Measurements from ENCODE around the gene POLDIP2. TPM values are rescaled to one million over a fixed set of nuclear protein-coding genes. Genes with fewer than 3 reads are reported as not detected.
A peak's percentile ranks its signal among the peaks of the same experiment; 100 is the strongest.

The POLDIP2 gene
- total and polyA plus RNA-seq, 9 of the 15 experiments (the other 6 are each of a cell fraction or from before 2014, with no cell fraction given), result 22.0 to 137 (median 104) TPM

GRCh38 chr17:28405632-28406472 is 48.5 kb upstream of the POLDIP2 start, which contains the start of gene SLC46A1 (continued):
- TF ChIP-seq YY1 (IDR thresholded peaks at IDR 0.05; ENCODE audit: borderline replicate concordance in 1 of 3, control insufficient read depth in 1 of 3, extremely low read depth in 1 of 3, insufficient read depth in 3 of 3, insufficient read length in 1 of 3, insufficient replicate concordance in 2 of 3, low read depth in 1 of 3, low read length in 2 of 3) (peak in 1 of 3 experiments; percentile 5), ATF1 (CRISPR knock-in tag; IDR thresholded peaks at IDR 0.05) (no peak), ATF1 (tag; IDR thresholded peaks at IDR 0.05) (peak; percentile 40; the same call in 1 of the 2 replicates), MAZ (CRISPR knock-in tag; conservative IDR thresholded peaks at IDR 0.05 in 1 of 2, IDR thresholded peaks at IDR 0.05 in 1 of 2) (peak; percentile 51 to 61; a peak in 3 of 4 replicates), SMAD4 (CRISPR knock-in tag; conservative IDR thresholded peaks at IDR 0.05) (peak; percentile 17; the same call in 1 of the 2 replicates), HDAC2 (IDR thresholded peaks at IDR 0.05) (no peak), ZBTB7A (IDR thresholded peaks at IDR 0.05; ENCODE audit: borderline replicate concordance, control insufficient read depth, low read depth, low read length) (peak; percentile 61), ZNF511 (CRISPR knock-in tag; IDR thresholded peaks at IDR 0.05) (peak; percentile 54; the same call in 1 of the 2 replicates), PHF8 (IDR thresholded peaks at IDR 0.05; ENCODE audit: borderline replicate concordance, low read length) (peak; percentile 71; the same call in 1 of the 2 replicates), HNRNPLL (IDR thresholded peaks at IDR 0.05; ENCODE audit: low read depth, low read length, poor library complexity, severe bottlenecking) (peak; percentile 58), CXXC5 (CRISPR knock-in tag; IDR thresholded peaks at IDR 0.05) (peak; percentile 61), NFRKB (IDR thresholded peaks at IDR 0.05; ENCODE audit: low read depth) (no peak), CCNT2 (IDR thresholded peaks at IDR 0.05; ENCODE audit: borderline replicate concordance, extremely low read depth, insufficient read length, low read depth, low read length) (peak; percentile 36), SIN3B (IDR thresholded peaks at IDR 0.05; ENCODE audit: low read depth) (0 out of 2 replicates have a peak, but pooled peaks have one; percentile 28), L3MBTL2 (IDR thresholded peaks at IDR 0.05) (peak; percentile 82), SAP30 (IDR thresholded peaks at IDR 0.05; ENCODE audit: borderline replicate concordance, insufficient read depth, low read depth, low read length, poor library complexity, severe bottlenecking) (peak; percentile 53), HMBOX1 (IDR thresholded peaks at IDR 0.05) (no peak), ZFP30 (CRISPR knock-in tag; IDR thresholded peaks at IDR 0.05; ENCODE audit: borderline replicate concordance) (no peak), CSDE1 (IDR thresholded peaks at IDR 0.05) (no peak), PCBP1 (IDR thresholded peaks at IDR 0.05; ENCODE audit: low read depth, low read length, poor library complexity, severe bottlenecking) (peak; percentile 32), HDAC1 (IDR thresholded peaks at IDR 0.05) (0 out of 4 replicates have a peak, but pooled peaks of 1 of the 2 experiments have one; percentile 40), HMGN3 (IDR thresholded peaks at IDR 0.05; ENCODE audit: borderline replicate concordance, extremely low read depth, insufficient read length, low read depth, low read length) (peak; percentile 58)
- TF ChIP-seq, protein P1, sequence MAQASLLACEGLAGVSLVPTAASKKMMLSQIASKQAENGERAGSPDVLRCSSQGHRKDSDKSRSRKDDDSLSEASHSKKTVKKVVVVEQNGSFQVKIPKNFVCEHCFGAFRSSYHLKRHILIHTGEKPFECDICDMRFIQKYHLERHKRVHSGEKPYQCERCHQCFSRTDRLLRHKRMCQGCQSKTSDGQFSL (CRISPR knock-in tag; IDR thresholded peaks at IDR 0.05), result peak; percentile 80
- TF ChIP-seq, protein P1 (tag; IDR thresholded peaks at IDR 0.05), result no peak

Data from K562 (cell line).